DND-41 (cell line): ENCODE results near the gene STARD3.

ENCODE experiments used
- CTCF ChIP-seq: IDR thresholded peaks from 2 replicates; pipeline ENCODE4 v1.5.1; 2012; ENCODE audit warnings: borderline replicate concordance, low read length, moderate library complexity, mild to moderate bottlenecking; ENCODE audit not compliant: poor library complexity, severe bottlenecking; ENCODE audit errors: extremely low read depth
- EZH2 ChIP-seq: IDR thresholded peaks from 3 replicates; pipeline ENCODE4 v1.6.1; 2012; ENCODE audit warnings: borderline replicate concordance, low read depth, mild to moderate bottlenecking, moderate library complexity, low read length, inconsistent platforms; ENCODE audit not compliant: severe bottlenecking

- TF ChIP-seq CTCF (no peak), EZH2 (no peak)
These were observed 2.9 kb downstream of the STARD3 start for GRCh38 chr17:39639566-39640458.
